Fibroblast of villous mesenchyme (primary cell): ENCODE data around the gene ZNF496. TPM values are rescaled to one million over a fixed set of nuclear protein-coding genes. Genes with fewer than 3 reads are reported as not detected.

Source experiments
- DNase-seq: peaks from one replicate; pipeline ENCODE4 v3.0.0-alpha.2; 2010; ENCODE audit warnings: low read depth
- H3K4me3 ChIP-seq: 2 replicates; pipeline ENCODE4 v1.5.1; 2011; ENCODE audit warnings: low read depth, mild to moderate bottlenecking, low read length
- total RNA-seq: library from RNA; depleted of rRNA; stranded (reverse); fragments of >200 nt; gene quantifications from 2 replicates; pipeline ENCODE4 v1.2.3, GENCODE V29; 2012
- TF ChIP-seq, protein P1 (sequence below): IDR thresholded peaks from 2 replicates; pipeline ENCODE4 v1.5.1; 2012; ENCODE audit warnings: low read depth, mild to moderate bottlenecking, low read length; ENCODE audit not compliant: insufficient read depth

Gene ZNF496
- total RNA-seq, 1 donor = 19.4 TPM

DNA sequence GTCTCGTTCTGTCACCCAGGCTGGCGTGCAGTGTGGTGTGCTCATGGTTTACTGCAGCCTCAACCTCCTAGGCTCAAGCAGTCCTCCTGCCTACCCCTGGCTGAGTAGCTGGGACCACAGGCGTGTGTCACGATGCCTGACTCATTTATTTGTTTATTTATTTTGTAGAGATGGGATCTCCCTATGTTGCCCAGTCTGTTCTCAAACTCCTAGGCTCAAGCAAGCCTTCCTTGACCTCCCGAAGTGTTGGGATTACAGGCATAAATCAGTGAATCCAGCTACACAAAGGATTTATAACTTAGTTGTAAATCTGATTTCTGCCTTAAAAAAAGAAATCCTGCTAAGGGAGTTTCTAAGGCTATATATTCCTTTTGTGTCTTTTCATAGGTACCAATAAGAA is 30.5 kb upstream of the ZNF496 start:
- TF ChIP-seq, protein P1, sequence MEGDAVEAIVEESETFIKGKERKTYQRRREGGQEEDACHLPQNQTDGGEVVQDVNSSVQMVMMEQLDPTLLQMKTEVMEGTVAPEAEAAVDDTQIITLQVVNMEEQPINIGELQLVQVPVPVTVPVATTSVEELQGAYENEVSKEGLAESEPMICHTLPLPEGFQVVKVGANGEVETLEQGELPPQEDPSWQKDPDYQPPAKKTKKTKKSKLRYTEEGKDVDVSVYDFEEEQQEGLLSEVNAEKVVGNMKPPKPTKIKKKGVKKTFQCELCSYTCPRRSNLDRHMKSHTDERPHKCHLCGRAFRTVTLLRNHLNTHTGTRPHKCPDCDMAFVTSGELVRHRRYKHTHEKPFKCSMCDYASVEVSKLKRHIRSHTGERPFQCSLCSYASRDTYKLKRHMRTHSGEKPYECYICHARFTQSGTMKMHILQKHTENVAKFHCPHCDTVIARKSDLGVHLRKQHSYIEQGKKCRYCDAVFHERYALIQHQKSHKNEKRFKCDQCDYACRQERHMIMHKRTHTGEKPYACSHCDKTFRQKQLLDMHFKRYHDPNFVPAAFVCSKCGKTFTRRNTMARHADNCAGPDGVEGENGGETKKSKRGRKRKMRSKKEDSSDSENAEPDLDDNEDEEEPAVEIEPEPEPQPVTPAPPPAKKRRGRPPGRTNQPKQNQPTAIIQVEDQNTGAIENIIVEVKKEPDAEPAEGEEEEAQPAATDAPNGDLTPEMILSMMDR = no peak
- no peak overlapping the region for H3K4me3 ChIP-seq
- peak; percentile 46 for DNase-seq

DNA sequence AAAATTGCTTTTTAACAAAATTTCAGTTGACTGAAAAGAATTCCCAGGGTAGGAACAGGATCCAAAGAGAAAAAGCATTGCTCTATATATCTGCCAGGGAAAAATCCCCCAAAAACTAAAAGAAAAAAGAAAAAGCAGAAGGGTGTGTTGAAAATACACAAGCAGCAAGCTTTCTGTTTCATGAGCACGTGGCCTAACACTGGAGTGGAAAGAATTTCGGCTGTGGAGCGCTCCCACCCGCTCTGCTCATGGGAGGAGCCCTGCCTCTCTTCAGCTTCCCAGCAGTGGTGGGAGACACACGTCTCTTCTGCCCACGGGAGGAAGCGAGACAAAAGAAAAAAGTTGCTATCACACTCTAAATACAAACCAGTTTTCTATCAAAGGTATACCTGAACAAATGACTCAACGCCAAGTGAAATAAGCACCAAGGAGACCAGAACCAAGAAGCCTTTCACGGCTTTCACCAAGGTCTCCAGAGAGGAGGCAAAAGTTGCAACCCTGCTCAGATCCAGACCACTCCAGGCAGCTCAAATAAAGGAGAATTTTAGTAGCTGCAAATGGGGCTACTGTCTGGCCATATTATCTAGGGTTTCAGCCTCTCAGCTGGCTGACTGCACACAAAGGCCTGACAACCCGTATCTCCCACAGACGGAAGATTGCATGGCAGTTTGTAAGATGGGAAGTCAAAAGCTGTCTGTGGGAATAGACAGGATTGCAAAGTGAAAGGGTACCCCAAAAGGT is 29.5 kb upstream of the ZNF496 start:
- DNase-seq = peak; percentile 86
- TF ChIP-seq, protein P1 = no peak
- H3K4me3 ChIP-seq = peak overlapping the region; percentile 15

DNA sequence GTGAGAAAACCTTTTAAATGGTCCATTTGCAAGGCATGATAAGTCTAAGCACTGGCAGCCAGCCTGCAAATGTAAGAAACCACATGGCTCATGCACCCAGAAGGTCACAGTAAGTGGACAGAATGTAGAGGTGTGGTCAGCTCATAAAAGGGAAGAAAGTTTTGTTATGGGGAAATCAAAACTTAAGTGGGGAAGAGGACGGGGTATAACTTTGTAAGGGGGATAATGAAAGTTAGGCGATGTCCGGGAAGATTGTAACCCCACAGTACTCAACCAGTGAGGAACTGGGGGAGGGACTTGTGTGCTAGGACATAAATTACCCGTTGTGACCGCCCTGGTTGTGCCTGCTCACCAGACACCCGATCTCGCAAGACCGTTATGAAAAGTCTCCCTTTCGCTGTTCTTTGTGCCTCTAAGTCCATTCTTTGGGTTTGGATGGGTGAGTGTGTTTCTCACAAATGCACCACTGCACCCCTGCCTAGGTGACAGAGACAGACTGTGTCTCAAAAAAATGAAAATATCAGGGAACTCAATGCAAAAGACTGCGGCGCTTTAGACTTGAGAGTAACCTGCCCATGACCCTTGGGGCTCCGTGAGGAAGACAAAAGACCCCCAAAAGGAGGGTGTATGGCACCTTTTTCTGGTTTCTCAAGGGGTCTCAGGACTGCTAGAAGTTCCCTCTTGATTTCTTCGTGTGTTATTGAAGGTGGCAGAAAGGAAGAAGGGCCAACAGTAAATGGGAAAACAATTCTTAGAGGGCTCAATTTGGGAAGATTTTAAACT is 28.6 kb upstream of the ZNF496 start:
- peak overlapping the region; percentile 15 for H3K4me3 ChIP-seq
- DNase-seq = peak; percentile 93
- TF ChIP-seq, protein P1 = no peak

DNA sequence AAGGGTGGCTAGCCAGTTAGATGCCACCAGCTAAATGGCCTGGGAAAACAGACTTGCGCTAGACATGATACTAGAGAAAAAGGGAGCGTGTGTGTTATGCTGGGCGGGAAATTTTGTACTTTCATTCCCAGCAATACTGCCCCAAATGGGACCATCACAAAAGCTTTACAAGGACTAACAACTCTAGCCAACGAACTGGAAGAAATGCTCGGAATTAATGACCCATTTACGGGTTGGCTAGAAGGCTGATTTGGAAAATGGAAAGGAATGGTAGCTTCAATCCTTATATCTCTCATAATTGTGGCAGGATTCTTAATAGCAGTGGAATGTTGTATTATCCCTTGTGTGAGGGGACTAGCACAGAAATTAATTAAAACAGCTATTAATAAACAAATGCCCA is 27.9 kb upstream of the ZNF496 start:
- no peak for DNase-seq
- H3K4me3 ChIP-seq = no peak overlapping the region
- TF ChIP-seq, protein P1 = no peak

DNA sequence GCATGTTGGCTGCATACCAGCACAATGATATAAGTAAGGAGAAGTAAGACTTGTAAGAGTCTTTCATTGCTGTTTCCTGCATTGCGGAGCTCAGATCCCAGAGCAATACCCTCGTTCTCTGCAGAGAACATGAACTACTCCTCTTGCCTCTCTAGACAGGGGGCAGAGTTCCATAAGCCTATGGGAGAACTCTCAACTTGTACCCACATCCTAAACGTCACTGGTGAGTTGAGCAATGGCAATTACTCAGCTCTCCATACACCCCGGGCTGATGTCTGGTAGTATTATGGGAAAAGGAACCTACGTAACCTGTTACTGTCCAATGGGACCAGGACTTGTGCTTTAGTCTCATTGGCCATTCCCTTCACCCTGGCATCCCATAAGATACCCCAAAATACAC is 27.3 kb upstream of the ZNF496 start:
- TF ChIP-seq, protein P1 = peak; percentile 29
- DNase-seq = peak; percentile 90
- H3K4me3 ChIP-seq = no peak overlapping the region

DNA sequence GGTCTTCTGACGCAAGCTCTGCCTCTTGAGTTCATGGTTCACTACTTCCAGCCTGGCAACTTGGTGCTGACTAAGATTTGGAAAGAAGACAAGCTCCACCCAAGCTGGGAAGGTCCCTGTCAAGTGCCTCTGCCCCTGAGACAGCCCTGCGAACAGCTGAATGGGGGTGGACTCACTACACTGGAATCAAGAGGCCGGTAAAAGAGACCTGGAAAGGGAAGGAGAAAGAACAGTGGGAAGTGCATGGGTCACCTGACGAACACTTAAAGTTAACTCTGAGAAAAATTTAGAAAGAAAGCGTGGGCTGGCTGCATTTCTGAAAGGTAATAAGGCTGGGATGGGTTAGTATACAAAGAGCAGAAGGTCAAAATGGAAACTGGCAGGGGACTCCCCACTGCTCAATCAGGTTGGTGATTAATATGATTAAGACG is 26.1 kb upstream of the ZNF496 start:
- peak; percentile 98 for DNase-seq
- TF ChIP-seq, protein P1 = no peak
- no peak overlapping the region for H3K4me3 ChIP-seq
